GM20000 (cell line): ENCODE measurements around the gene KRTAP13-4.

Experiments used
- DNase-seq: peaks from one replicate; pipeline ENCODE4 v3.0.0; 2012; ENCODE audit warnings: low spot score
- CTCF ChIP-seq: IDR thresholded peaks from 2 replicates; pipeline ENCODE4 v1.5.1; 2012; ENCODE audit warnings: mild to moderate bottlenecking, control low read depth; ENCODE audit errors: extremely low read depth, missing control alignments

Gene KRTAP13-4

GRCh38 chr21:30448514-30448913, 18.5 kb downstream of the KRTAP13-4 start:
- DNase-seq, result no peak
- TF ChIP-seq CTCF, result no peak

- no peak for TF ChIP-seq CTCF
- DNase-seq, result no peak
These were observed 33.7 kb downstream of the KRTAP13-4 start for GRCh38 chr21:30463713-30464112.

- no peak for TF ChIP-seq CTCF
- no peak for DNase-seq
These were observed 39.1 kb downstream of the KRTAP13-4 start for GRCh38 chr21:30468900-30469714.

- no peak for DNase-seq
- no peak for TF ChIP-seq CTCF
These were observed 48.0 kb downstream of the KRTAP13-4 start for GRCh38 chr21:30478004-30478403.

- no peak for TF ChIP-seq CTCF
- no peak for DNase-seq
These were observed 49.2 kb downstream of the KRTAP13-4 start for GRCh38 chr21:30479259-30479658.

- no peak for DNase-seq
These were observed 50.1 kb downstream of the KRTAP13-4 start, which contains the start of gene KRTAP19-1 for GRCh38 chr21:30480145-30480544. KRTAP19-1 (minus strand) TSS chr21:30480367; CDS start chr21:30480317, 50 bp downstream.

More at GRCh38 chr21:30480145-30480544, 50.1 kb downstream of the KRTAP13-4 start, which contains the start of gene KRTAP19-1:
- TF ChIP-seq CTCF, result no peak
